Activated T-helper 9 cell treated with anti-CD3 and anti-CD28 coated beads, Interleukin-2, amount 50 U/mL, for 16 hours (primary cell): ENCODE measurements around the gene BCAS4.

Experiments
- DNase-seq: peaks from one replicate; pipeline ENCODE4 v3.0.0-alpha.2; 2020; ENCODE audit warnings: low read depth

BCAS4 gene

GRCh38 chr20:50855498-50856474 is 60.9 kb downstream of the BCAS4 start:
- DNase-seq: no peak

GRCh38 chr20:50856475-50857041 is 61.7 kb downstream of the BCAS4 start:
- no peak for DNase-seq

- no peak for DNase-seq
Observed at GRCh38 chr20:50857348-50857747, 62.5 kb downstream of the BCAS4 start.

- no peak for DNase-seq
Observed at GRCh38 chr20:50858525-50858924, 63.7 kb downstream of the BCAS4 start.

- no peak for DNase-seq
Observed at GRCh38 chr20:50859161-50859560, 64.3 kb downstream of the BCAS4 start.

- DNase-seq: no peak
Observed at GRCh38 chr20:50861012-50861411, 66.2 kb downstream of the BCAS4 start.

- DNase-seq: no peak
Observed at GRCh38 chr20:50862546-50862945, 67.7 kb downstream of the BCAS4 start.

- DNase-seq: no peak
Observed at GRCh38 chr20:50865114-50865513, 70.3 kb downstream of the BCAS4 start.

- DNase-seq: no peak
Observed at GRCh38 chr20:50865591-50865990, 70.7 kb downstream of the BCAS4 start.

GRCh38 chr20:50866036-50866685 is 71.3 kb downstream of the BCAS4 start:
- no peak for DNase-seq

GRCh38 chr20:50866831-50867230 is 72.0 kb downstream of the BCAS4 start:
- DNase-seq: no peak

- no peak for DNase-seq
Observed at GRCh38 chr20:50867805-50868204, 72.9 kb downstream of the BCAS4 start.

GRCh38 chr20:50868509-50869495 is 73.9 kb downstream of the BCAS4 start:
- DNase-seq: no peak

GRCh38 chr20:50870561-50871161 is 75.8 kb downstream of the BCAS4 start:
- no peak for DNase-seq

- DNase-seq: no peak
Observed at GRCh38 chr20:50872560-50873425, 77.9 kb downstream of the BCAS4 start.

GRCh38 chr20:50873585-50873984 is 78.7 kb downstream of the BCAS4 start:
- DNase-seq: no peak

- no peak for DNase-seq
Observed at GRCh38 chr20:50874111-50874757, 79.4 kb downstream of the BCAS4 start.

- DNase-seq: no peak
Observed at GRCh38 chr20:50874758-50875665, 80.2 kb downstream of the BCAS4 start.
